ELF-1 (cell line): ENCODE measurements around the gene HIC2.
A peak's percentile ranks its signal among the peaks of the same experiment; 100 is the strongest.
"Not testable (repeated sequence)": the region's sequence is repeated elsewhere in the genome, so short reads cannot be mapped to it uniquely, and the experiment has no call there.

Experiments
- DNase-seq: peaks from one replicate; pipeline ENCODE4 v3.0.0-alpha.2; 2016; ENCODE audit warnings: low read depth, low spot score

HIC2 gene

GRCh38 chr22:21449531-21450319 lies 32.6 kb downstream of the HIC2 start:
- DNase-seq, result no peak

- DNase-seq, result no peak
Measured at GRCh38 chr22:21450320-21450831, 33.2 kb downstream of the HIC2 start.

GRCh38 chr22:21450858-21451353 lies 33.7 kb downstream of the HIC2 start:
- no peak for DNase-seq

- DNase-seq, result no peak
Measured at GRCh38 chr22:21451545-21452520, 34.7 kb downstream of the HIC2 start.

- DNase-seq, result not testable (repeated sequence)
Measured at GRCh38 chr22:21452666-21453065, 35.5 kb downstream of the HIC2 start.

GRCh38 chr22:21454998-21455333 lies 37.8 kb downstream of the HIC2 start:
- DNase-seq, result not testable (repeated sequence)

- DNase-seq, result no peak
Measured at GRCh38 chr22:21455334-21456089, 38.3 kb downstream of the HIC2 start.

GRCh38 chr22:21457023-21457787 lies 40.0 kb downstream of the HIC2 start:
- DNase-seq, result no peak

- DNase-seq, result not testable (repeated sequence)
Measured at GRCh38 chr22:21462672-21463071, 45.5 kb downstream of the HIC2 start.

- DNase-seq, result not testable (repeated sequence)
Measured at GRCh38 chr22:21467337-21468193, 50.4 kb downstream of the HIC2 start, which contains the start of gene TMEM191C. TMEM191C (plus strand) TSS chr22:21467387; CDS start chr22:21467460, 73 bp downstream.

- DNase-seq, result peak; percentile 96
Measured at GRCh38 chr22:21468194-21469096, 51.3 kb downstream of the HIC2 start.

GRCh38 chr22:21469097-21469994 lies 52.2 kb downstream of the HIC2 start:
- not testable (repeated sequence) for DNase-seq

- not testable (repeated sequence) for DNase-seq
Measured at GRCh38 chr22:21472984-21473383, 55.8 kb downstream of the HIC2 start.

GRCh38 chr22:21473664-21474063 lies 56.5 kb downstream of the HIC2 start:
- DNase-seq, result not testable (repeated sequence)

GRCh38 chr22:21484039-21484438 lies 66.9 kb downstream of the HIC2 start:
- not testable (repeated sequence) for DNase-seq

- not testable (repeated sequence) for DNase-seq
Measured at GRCh38 chr22:21487723-21488122, 70.6 kb downstream of the HIC2 start.

GRCh38 chr22:21489149-21489680 lies 72.0 kb downstream of the HIC2 start:
- not testable (repeated sequence) for DNase-seq
